Measurements from ENCODE around the gene AKR1E2.

The AKR1E2 gene

GRCh38 chr10:4865945-4866661 lies 40.1 kb downstream of the AKR1E2 start (continued):
- TF ChIP-seq GLIS1 (tag by site-specific recombination; IDR thresholded peaks at IDR 0.05) = 0 out of 2 replicates have a peak, but pooled peaks have one; percentile 9
- no peak for TF ChIP-seq ATF2 (tag by site-specific recombination; IDR thresholded peaks at IDR 0.05; ENCODE audit: low read depth)
- TF ChIP-seq SP3 (tag by site-specific recombination; IDR thresholded peaks at IDR 0.05) = no peak
- TF ChIP-seq ZNF510 (tag by site-specific recombination; IDR thresholded peaks at IDR 0.05; ENCODE audit: insufficient replicate concordance) = no peak
- no peak for TF ChIP-seq YY2 (tag by site-specific recombination; IDR thresholded peaks at IDR 0.05)
- no peak for TF ChIP-seq ZNF10 (tag by site-specific recombination; IDR thresholded peaks at IDR 0.05)
- TF ChIP-seq ZIC2 (tag by site-specific recombination; IDR thresholded peaks at IDR 0.05) = peak; percentile 31; the same call in 1 of the 2 replicates
- TF ChIP-seq ZNF530 (tag by site-specific recombination; IDR thresholded peaks at IDR 0.05; ENCODE audit: low read depth) = no peak
- no peak for TF ChIP-seq GLI2 (tag by site-specific recombination; IDR thresholded peaks at IDR 0.05; ENCODE audit: borderline replicate concordance, low read depth)
- TF ChIP-seq ZNF37A (tag by site-specific recombination; IDR thresholded peaks at IDR 0.05) = no peak
- TF ChIP-seq ZNF660 (tag by site-specific recombination; IDR thresholded peaks at IDR 0.05) = no peak

- no peak overlapping the region for H3K27ac ChIP-seq (ENCODE audit: extremely low read depth, low read depth, low read length)
- no peaks in the 10 kb centered on the region for H3K36me3 ChIP-seq (ENCODE audit: control insufficient read depth in 2 of 2, insufficient read depth in 1 of 2, low read length in 2 of 2)
- H3K4me1 ChIP-seq (ENCODE audit: control insufficient read depth, insufficient read depth, low read length) = no peaks in the 10 kb centered on the region
- ChIA-PET POLR2A (no interaction called here), CTCF (interaction anchor here (3.3 kb wide), 1 partner anchor 17 kb away, joined by 16 read pairs; no protein-coding TSS in a partner anchor)
- TF ChIP-seq ZNF518A (tag by site-specific recombination; conservative IDR thresholded peaks at IDR 0.05; ENCODE audit: low read depth) = no peak
- no peak for TF ChIP-seq ZNF776 (tag by site-specific recombination; IDR thresholded peaks at IDR 0.05; ENCODE audit: borderline replicate concordance)
- no peak for TF ChIP-seq ZNF184 (tag by site-specific recombination; IDR thresholded peaks at IDR 0.05)
- TF ChIP-seq ZIC2 (tag by site-specific recombination; IDR thresholded peaks at IDR 0.05) = no peak
- TF ChIP-seq GLI4 (tag by site-specific recombination; IDR thresholded peaks at IDR 0.05) = no peak
- TF ChIP-seq ZNF561 (tag by site-specific recombination; IDR thresholded peaks at IDR 0.05; ENCODE audit: borderline replicate concordance) = no peak
- TF ChIP-seq ZNF366 (tag by site-specific recombination; conservative IDR thresholded peaks at IDR 0.05) = no peak
- no peak for TF ChIP-seq ZNF133 (tag by site-specific recombination; IDR thresholded peaks at IDR 0.05)
- no peak for TF ChIP-seq BCL11A (tag by site-specific recombination; IDR thresholded peaks at IDR 0.05; ENCODE audit: low read depth)
- H3K4me3 ChIP-seq (ENCODE audit: low read depth, low read length) = no peak overlapping the region
- H3K9me3 ChIP-seq (ENCODE audit: control insufficient read depth, insufficient read depth, low read depth, low read length) = no peaks in the 10 kb centered on the region
Observed at GRCh38 chr10:4867109-4867519, 41.1 kb downstream of the AKR1E2 start.

Measured in HEK293 (cell line).